Esophagus squamous epithelium (tissue), 4 donors: Measurements from ENCODE around the gene GPA33.

Source experiments
- CTCF ChIP-seq, 6 experiments: fragments of 450-650 bp in 4 of 6; fragments of 200-600 bp in 2 of 6; sonication (generic) in 2 of 6; IDR thresholded peaks; one replicate each; pipeline ENCODE4 v1.5.1; 2016 to 2019; ENCODE audit warnings: antibody characterized with exemption in 6 of 6, mild to moderate bottlenecking in 4 of 6, moderate library complexity in 4 of 6
- POLR2A ChIP-seq, 4 donors: fragments of 450-650 bp; IDR thresholded peaks; one replicate each; pipeline ENCODE4 v1.6.1; 2017; ENCODE audit warnings: antibody characterized with exemption in 4 of 4, mild to moderate bottlenecking in 4 of 4, moderate library complexity in 3 of 4

GRCh38 chr1:167064621-167065020, 25.6 kb downstream of the GPA33 start:
- TF ChIP-seq CTCF (IDR thresholded peaks at IDR 0.05) (no peak), POLR2A (IDR thresholded peaks at IDR 0.05) (no peak)
